ENCODE results near the gene BRD4. TPM values are rescaled to one million over a fixed set of nuclear protein-coding genes. Genes with fewer than 3 reads are reported as not detected.

Gene BRD4
- total and polyA plus RNA-seq, 2 experiments from 2014 or later = 63.8 to 115 TPM

GRCh38 chr19:15285896-15286591, 46.3 kb downstream of the BRD4 start:
- Histone ChIP-seq H3K27me3 (ENCODE audit: insufficient read depth) (no peaks in the 10 kb centered on the region), H4K20me1 (replicated peaks; ENCODE audit: insufficient read depth) (peaks cover 98% of the 10 kb centered on the region), H3K9me2 (ENCODE audit: insufficient read depth) (no peaks in the 10 kb centered on the region), H3K4me3 (no peak overlapping the region), H3F3A (replicated peaks; ENCODE audit: low read depth) (no peaks in the 10 kb centered on the region), H3K4me2 (0 out of 2 replicates have a peak overlapping the region, but pooled peaks have one; percentile 27), H2AFZ (no peak overlapping the region), H3K4me1 (ENCODE audit: insufficient read depth) (peaks cover 87% of the 10 kb centered on the region), H3K36me3 (ENCODE audit: insufficient read depth) (no peaks in the 10 kb centered on the region), H3K27ac (ENCODE audit: low read depth) (peak overlapping the region; percentile 20; the same call in 1 of the 2 replicates), H3K79me2 (replicated peaks; ENCODE audit: insufficient read depth) (peaks cover 100% of the 10 kb centered on the region)
- peaks cover 90% of the 10 kb centered on the region for H3K4me1 Mint-ChIP-seq
- no peak overlapping the region; the same call in 2 of the 3 replicates for H3K4me3 Mint-ChIP-seq
- ATAC-seq (peak; percentile 38), DNase-seq (ENCODE audit: low spot score) (peak; percentile 44)
- no peaks in the 10 kb centered on the region for H3K9me3 Mint-ChIP-seq
- peaks cover 9% of the 10 kb centered on the region for H3K27me3 Mint-ChIP-seq (ENCODE audit: insufficient read depth, low read depth, poor library complexity)
- TF ChIP-seq CREB1 (CRISPR knock-in tag; IDR thresholded peaks at IDR 0.05; ENCODE audit: low read depth) (no peak), POLR2AphosphoS5 (IDR thresholded peaks at IDR 0.05; ENCODE audit: low read depth) (no peak), ZNF331 (CRISPR knock-in tag; IDR thresholded peaks at IDR 0.05; ENCODE audit: low read depth) (no peak), ZNF462 (CRISPR knock-in tag; IDR thresholded peaks at IDR 0.05) (no peak), CTCF (conservative IDR thresholded peaks at IDR 0.05; ENCODE audit: low read depth in 2 of 2) (no peak), ETS1 (IDR thresholded peaks at IDR 0.05) (no peak), STAT1 (IDR thresholded peaks at IDR 0.05; ENCODE audit: unreplicated experiment) (no peak), EZH2phosphoT487 (IDR thresholded peaks at IDR 0.05; ENCODE audit: unreplicated experiment) (no peak), NANOG (IDR thresholded peaks at IDR 0.05; ENCODE audit: borderline replicate concordance) (no peak), REST (IDR thresholded peaks at IDR 0.05; ENCODE audit: unreplicated experiment) (no peak)
- H3K27ac Mint-ChIP-seq = peak overlapping the region; percentile 53; the same call in 1 of the 2 replicates
- H3K36me3 Mint-ChIP-seq (ENCODE audit: low read depth) = no peaks in the 10 kb centered on the region
